Esophagus squamous epithelium (tissue), 5 donors: ENCODE results near the gene LBHD2. TPM values are rescaled to one million over a fixed set of nuclear protein-coding genes. Genes with fewer than 3 reads are reported as not detected.

Experiments used
- DNase-seq: peaks from one replicate; lab custom pipeline; 2025; lab: John Stamatoyannopoulos, UW
- H3K27ac ChIP-seq, 4 donors: fragments of 200-600 bp; sonication (generic); one replicate each; pipeline ENCODE4 v1.5.1; 2016 to 2019; ENCODE audit warnings: mild to moderate bottlenecking in 1 of 4
- H3K27me3 ChIP-seq, 4 donors: fragments of 200-600 bp; sonication (generic); 1 replicate in 3 of 4; 2 replicates in 1 of 4; pipeline versions ENCODE4 v1.5.1 to v1.6.0; 2017 to 2021; ENCODE audit warnings: antibody characterized with exemption in 1 of 4
- H3K36me3 ChIP-seq, 3 donors: fragments of 200-600 bp; sonication (generic); one replicate each; pipeline ENCODE4 v1.5.1; 2016 to 2019
- H3K4me1 ChIP-seq, 3 donors: fragments of 200-600 bp; sonication (generic); one replicate each; pipeline ENCODE4 v1.5.1; 2017 to 2019
- H3K4me3 ChIP-seq, 4 donors: fragments of 200-600 bp; sonication (generic); 1 replicate in 3 of 4; 2 replicates in 1 of 4; pipeline ENCODE4 v1.5.1; 2016 to 2019; ENCODE audit warnings: mild to moderate bottlenecking in 2 of 4, moderate library complexity in 1 of 4
- H3K9me3 ChIP-seq, 3 donors: fragments of 200-600 bp; sonication (generic); one replicate each; pipeline ENCODE4 v1.5.1; 2016 to 2019
- POLR2A ChIP-seq, 4 donors: fragments of 450-650 bp; IDR thresholded peaks; one replicate each; pipeline ENCODE4 v1.6.1; 2017; ENCODE audit warnings: antibody characterized with exemption in 4 of 4, mild to moderate bottlenecking in 4 of 4, moderate library complexity in 3 of 4
- WGBS, 2 donors: methylation state at CpG; one replicate each; pipeline ENCODE4 v1.1.5; 2018; 5-methylcytosine and 5-hydroxymethylcytosine counted together
- intact Hi-C: fragments of 100-400 bp; cut with DNase I; formaldehyde crosslinking; loops from one replicate; pipeline ENCODE4 v1.15.0; 2022
- total RNA-seq, 4 donors: library from RNA; depleted of rRNA; stranded (reverse); fragments of >200 nt; gene quantifications; one replicate each; pipeline ENCODE4 v1.1.0, GENCODE V29; 2016
- TF ChIP-seq, protein P1 (sequence below), 6 experiments: fragments of 450-650 bp in 4 of 6; fragments of 200-600 bp in 2 of 6; sonication (generic) in 2 of 6; IDR thresholded peaks; one replicate each; pipeline ENCODE4 v1.5.1; 2016 to 2019; ENCODE audit warnings: antibody characterized with exemption in 6 of 6, mild to moderate bottlenecking in 4 of 6, moderate library complexity in 4 of 6
- donor health status: DM: yes; HTN: yes; CAD: no.

LBHD2 gene
- total RNA-seq, 4 donors from 2014 or later, result 1.1 TPM; not detected in 3

GRCh38 chr14:103091041-103091882 lies 7.3 kb downstream of the LBHD2 start:
- Histone ChIP-seq H3K27me3 (peaks cover 0 to 28% (median 0%) of the 10 kb centered on the region in 4 donors), H3K27ac (peak overlapping the region; percentile 8 to 74 (median 52)), H3K4me1 (peaks cover 11 to 33% (median 26%) of the 10 kb centered on the region in 3 donors), H3K36me3 (no peaks in the 10 kb centered on the region), H3K4me3 (peak overlapping the region; percentile 31 to 77 (median 50)), H3K9me3 (no peaks in the 10 kb centered on the region)
- DNase-seq, result no peak
- 37% methylated on average over 8 of the region's 69 CpGs; no CpG with 5 or more reads in 1 of the 2 donors for WGBS, 2 donors
- TF ChIP-seq POLR2A (IDR thresholded peaks at IDR 0.05), result no peak
- TF ChIP-seq, protein P1, sequence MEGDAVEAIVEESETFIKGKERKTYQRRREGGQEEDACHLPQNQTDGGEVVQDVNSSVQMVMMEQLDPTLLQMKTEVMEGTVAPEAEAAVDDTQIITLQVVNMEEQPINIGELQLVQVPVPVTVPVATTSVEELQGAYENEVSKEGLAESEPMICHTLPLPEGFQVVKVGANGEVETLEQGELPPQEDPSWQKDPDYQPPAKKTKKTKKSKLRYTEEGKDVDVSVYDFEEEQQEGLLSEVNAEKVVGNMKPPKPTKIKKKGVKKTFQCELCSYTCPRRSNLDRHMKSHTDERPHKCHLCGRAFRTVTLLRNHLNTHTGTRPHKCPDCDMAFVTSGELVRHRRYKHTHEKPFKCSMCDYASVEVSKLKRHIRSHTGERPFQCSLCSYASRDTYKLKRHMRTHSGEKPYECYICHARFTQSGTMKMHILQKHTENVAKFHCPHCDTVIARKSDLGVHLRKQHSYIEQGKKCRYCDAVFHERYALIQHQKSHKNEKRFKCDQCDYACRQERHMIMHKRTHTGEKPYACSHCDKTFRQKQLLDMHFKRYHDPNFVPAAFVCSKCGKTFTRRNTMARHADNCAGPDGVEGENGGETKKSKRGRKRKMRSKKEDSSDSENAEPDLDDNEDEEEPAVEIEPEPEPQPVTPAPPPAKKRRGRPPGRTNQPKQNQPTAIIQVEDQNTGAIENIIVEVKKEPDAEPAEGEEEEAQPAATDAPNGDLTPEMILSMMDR (IDR thresholded peaks at IDR 0.05), result peak; percentile 35 to 55 (median 50)
- intact Hi-C loops, result no loop called here

GRCh38 chr14:103091883-103092222 lies 7.8 kb downstream of the LBHD2 start:
- no peaks in the 10 kb centered on the region for H3K9me3 ChIP-seq
- WGBS, 2 donors, result 44% methylated on average over 4 of the region's 9 CpGs; no CpG with 5 or more reads in 1 of the 2 donors
- no peak for DNase-seq
- peaks cover 11 to 33% (median 26%) of the 10 kb centered on the region in 3 donors for H3K4me1 ChIP-seq
- no peaks in the 10 kb centered on the region for H3K36me3 ChIP-seq
- intact Hi-C loops, result no loop called here
- TF ChIP-seq, protein P1 (IDR thresholded peaks at IDR 0.05), result peak in 1 of 6 experiments; percentile 15
- TF ChIP-seq POLR2A (IDR thresholded peaks at IDR 0.05), result no peak
- H3K27ac ChIP-seq, result peak overlapping the region; percentile 8 to 74 (median 52)
- peaks cover 0 to 22% (median 0%) of the 10 kb centered on the region in 4 donors for H3K27me3 ChIP-seq
- H3K4me3 ChIP-seq, result peak overlapping the region; percentile 31 to 77 (median 50)

DNA sequence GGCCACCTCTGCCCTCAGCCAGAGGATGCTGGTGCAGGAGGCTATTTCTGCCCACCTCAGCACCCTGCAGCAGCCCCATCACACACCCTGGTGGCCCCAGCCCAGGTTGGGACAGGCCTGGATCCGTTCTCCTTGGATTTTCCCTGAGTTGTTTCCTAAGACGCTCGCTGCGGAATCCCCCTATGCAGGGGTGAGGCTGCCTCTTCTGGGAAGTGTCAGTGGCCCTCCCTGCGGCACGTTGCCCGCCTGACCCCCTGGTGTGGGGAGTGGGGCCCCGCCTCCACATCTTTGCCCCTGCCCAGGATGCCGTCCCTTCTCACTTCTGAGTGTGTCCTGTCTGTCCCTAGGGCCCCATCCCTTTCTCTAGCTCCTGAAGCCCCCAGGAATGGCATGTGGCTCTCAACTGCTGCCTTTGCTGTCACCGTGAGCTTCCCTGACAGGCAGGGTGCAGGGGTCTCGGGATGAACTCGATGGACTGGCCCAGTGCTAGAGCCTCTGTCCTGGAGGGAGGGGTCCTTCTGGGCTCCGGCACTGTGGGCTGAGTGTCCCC lies 9.9 kb downstream of the LBHD2 start:
- H3K4me3 ChIP-seq, result peak overlapping the region in 2 of 4 donors; percentile 9 to 49
- peaks cover 14 to 36% (median 27%) of the 10 kb centered on the region in 3 donors for H3K4me1 ChIP-seq
- H3K27me3 ChIP-seq, result peaks cover 0 to 26% (median 0%) of the 10 kb centered on the region in 4 donors
- H3K36me3 ChIP-seq, result no peaks in the 10 kb centered on the region
- 37 to 52% methylated on average over 5 to 6 of the region's 13 CpGs for WGBS, 2 donors
- DNase-seq, result no peak
- TF ChIP-seq, protein P1 (IDR thresholded peaks at IDR 0.05), result no peak
- no peak for TF ChIP-seq POLR2A (IDR thresholded peaks at IDR 0.05)
- H3K9me3 ChIP-seq, result no peaks in the 10 kb centered on the region
- intact Hi-C loops, result no loop called here
- H3K27ac ChIP-seq, result peak overlapping the region; percentile 16 to 82 (median 71)

GRCh38 chr14:103094406-103095209 lies 10.6 kb downstream of the LBHD2 start, which contains the start of gene EXOC3L4:
Gene EXOC3L4 (plus strand): TSS chr14:103094725. CDS start chr14:103100220, 5,495 bp downstream.
- no peak for DNase-seq
- TF ChIP-seq POLR2A (IDR thresholded peaks at IDR 0.05), result no peak
- TF ChIP-seq, protein P1 (IDR thresholded peaks at IDR 0.05), result no peak
- Histone ChIP-seq H3K27me3 (peaks cover 0 to 32% (median 0%) of the 10 kb centered on the region in 4 donors), H3K4me1 (peaks cover 15 to 43% (median 34%) of the 10 kb centered on the region in 3 donors), H3K27ac (peak within 1 kb of the TSS; percentile 22 to 82 (median 71)), H3K9me3 (no peaks in the 10 kb centered on the region), H3K36me3 (no peaks in the 10 kb centered on the region), H3K4me3 (peak within 1 kb of the TSS in 2 of 4 donors; percentile 9 to 49)
- WGBS, 2 donors, result 73 to 96% methylated on average over 2 to 5 of the region's 23 CpGs
- intact Hi-C loops, result no loop called here
